A673 (cell line): ENCODE results near the gene ZNF778.

ENCODE experiments used
- EZH2 ChIP-seq: fragments of 200-600 bp; sonication (generic); IDR thresholded peaks from 2 replicates; pipeline ENCODE4 v1.6.1; 2017; ENCODE audit warnings: borderline replicate concordance, low read depth, mild to moderate bottlenecking, mixed read lengths, antibody characterized with exemption, low read length; ENCODE audit not compliant: poor library complexity, severe bottlenecking
- TF ChIP-seq, protein P1 (sequence below): fragments of 300-800, 200-600 bp; sonication (generic); conservative IDR thresholded peaks from 2 replicates; pipeline ENCODE4 v1.5.1; 2017; ENCODE audit warnings: low read depth, mild to moderate bottlenecking, antibody characterized with exemption, low read length, moderate library complexity, mixed read lengths

DNA sequence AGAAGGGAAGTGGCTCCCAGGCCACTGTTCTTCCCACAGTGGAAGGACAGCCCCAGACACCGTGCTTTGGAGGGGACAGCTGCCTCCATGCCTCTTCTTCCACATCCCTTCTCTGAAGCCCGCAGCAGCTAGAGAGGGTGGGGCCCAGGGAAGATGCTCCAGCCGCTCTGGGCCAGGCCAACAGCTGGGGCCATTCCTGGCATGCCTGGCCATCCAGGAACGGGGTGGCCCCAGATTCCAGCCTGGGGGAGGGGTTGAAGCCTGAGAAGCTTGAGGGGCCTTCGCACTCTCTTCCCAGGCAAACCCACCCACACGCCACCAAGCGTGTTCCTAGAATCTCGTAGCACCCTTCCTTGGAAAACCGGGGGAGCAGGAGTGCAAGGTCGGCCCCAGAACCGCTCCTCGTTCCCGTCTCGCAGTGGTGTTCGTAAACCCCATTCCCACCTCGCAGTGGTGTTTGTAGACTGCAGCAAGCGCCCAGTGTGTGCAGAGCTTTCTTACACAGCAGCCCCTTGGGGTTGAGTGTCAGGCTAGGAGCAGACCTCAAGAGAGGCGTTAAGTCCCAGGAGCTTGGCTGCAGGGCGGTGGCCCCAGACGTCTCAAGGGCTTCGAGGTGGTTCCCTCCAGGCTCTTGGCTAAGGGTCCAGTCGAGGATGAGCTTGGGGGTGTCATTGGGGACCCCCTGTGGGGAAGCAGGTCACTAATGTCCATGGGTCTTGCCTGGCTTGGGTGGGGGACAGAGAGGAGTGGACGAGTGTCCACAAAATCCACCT, 43.3 kb upstream of the ZNF778 start:
- TF ChIP-seq, protein P1, sequence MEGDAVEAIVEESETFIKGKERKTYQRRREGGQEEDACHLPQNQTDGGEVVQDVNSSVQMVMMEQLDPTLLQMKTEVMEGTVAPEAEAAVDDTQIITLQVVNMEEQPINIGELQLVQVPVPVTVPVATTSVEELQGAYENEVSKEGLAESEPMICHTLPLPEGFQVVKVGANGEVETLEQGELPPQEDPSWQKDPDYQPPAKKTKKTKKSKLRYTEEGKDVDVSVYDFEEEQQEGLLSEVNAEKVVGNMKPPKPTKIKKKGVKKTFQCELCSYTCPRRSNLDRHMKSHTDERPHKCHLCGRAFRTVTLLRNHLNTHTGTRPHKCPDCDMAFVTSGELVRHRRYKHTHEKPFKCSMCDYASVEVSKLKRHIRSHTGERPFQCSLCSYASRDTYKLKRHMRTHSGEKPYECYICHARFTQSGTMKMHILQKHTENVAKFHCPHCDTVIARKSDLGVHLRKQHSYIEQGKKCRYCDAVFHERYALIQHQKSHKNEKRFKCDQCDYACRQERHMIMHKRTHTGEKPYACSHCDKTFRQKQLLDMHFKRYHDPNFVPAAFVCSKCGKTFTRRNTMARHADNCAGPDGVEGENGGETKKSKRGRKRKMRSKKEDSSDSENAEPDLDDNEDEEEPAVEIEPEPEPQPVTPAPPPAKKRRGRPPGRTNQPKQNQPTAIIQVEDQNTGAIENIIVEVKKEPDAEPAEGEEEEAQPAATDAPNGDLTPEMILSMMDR: no peak
- TF ChIP-seq EZH2: no peak
